ENCODE measurements around the gene KDM1B.

Gene KDM1B, protein sequence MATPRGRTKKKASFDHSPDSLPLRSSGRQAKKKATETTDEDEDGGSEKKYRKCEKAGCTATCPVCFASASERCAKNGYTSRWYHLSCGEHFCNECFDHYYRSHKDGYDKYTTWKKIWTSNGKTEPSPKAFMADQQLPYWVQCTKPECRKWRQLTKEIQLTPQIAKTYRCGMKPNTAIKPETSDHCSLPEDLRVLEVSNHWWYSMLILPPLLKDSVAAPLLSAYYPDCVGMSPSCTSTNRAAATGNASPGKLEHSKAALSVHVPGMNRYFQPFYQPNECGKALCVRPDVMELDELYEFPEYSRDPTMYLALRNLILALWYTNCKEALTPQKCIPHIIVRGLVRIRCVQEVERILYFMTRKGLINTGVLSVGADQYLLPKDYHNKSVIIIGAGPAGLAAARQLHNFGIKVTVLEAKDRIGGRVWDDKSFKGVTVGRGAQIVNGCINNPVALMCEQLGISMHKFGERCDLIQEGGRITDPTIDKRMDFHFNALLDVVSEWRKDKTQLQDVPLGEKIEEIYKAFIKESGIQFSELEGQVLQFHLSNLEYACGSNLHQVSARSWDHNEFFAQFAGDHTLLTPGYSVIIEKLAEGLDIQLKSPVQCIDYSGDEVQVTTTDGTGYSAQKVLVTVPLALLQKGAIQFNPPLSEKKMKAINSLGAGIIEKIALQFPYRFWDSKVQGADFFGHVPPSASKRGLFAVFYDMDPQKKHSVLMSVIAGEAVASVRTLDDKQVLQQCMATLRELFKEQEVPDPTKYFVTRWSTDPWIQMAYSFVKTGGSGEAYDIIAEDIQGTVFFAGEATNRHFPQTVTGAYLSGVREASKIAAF

DNA sequence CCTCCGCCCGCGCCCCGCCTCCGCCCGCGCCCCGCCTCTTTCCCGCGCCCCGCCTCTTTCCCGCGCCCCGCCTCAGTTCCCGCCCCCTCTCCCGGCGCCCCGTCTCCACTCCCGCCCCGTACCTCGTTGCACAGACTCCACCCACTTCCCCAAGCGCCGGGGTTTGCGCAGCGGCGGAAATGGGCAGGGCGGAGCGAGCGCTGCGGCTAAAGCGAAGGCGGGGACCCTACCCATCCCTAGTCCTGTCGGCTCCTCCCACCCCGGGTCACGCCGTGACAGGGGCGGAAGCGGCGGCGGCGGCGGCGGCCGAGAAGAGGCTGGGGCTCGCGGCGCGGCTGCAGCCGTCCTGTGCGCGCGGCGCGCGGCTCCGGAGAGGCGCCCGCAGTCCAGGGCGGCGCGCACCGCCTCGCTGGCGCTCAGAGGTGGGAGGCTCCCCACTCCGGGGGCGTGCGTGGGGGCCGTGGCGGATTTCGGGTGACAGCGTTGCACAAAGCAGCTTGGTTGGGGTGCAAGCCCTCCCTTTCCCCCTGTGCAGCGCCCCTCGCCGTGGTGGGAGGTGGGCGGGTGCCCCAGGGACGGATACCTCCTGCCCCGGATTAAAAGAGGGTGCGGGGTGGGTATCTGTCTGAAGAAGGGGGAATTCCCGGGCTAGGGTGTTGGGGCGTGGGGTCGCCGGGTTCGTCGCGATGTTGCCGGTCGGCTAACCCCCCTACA, at the start of gene KDM1B:
TSS of gene KDM1B (plus strand) at position 273 of the 714 bp plus-strand sequence. CDS start 4,474 bp downstream, outside the sequence.
- peaks cover 8% of the 10 kb centered on the region for H3K36me3 ChIP-seq (ENCODE audit: insufficient read depth, low read depth, low read length)
- H3K9me3 ChIP-seq (ENCODE audit: insufficient read depth, low read depth, low read length), result no peaks in the 10 kb centered on the region
- H3K27ac ChIP-seq (ENCODE audit: low read length), result peak within 1 kb of the TSS; percentile 22
- H3K4me3 ChIP-seq (ENCODE audit: low read length), result peak within 1 kb of the TSS; percentile 98
- H3K9ac ChIP-seq (ENCODE audit: low read depth, low read length), result peak within 1 kb of the TSS; percentile 90; the same call in 1 of the 2 replicates
- no peaks in the 10 kb centered on the region for H3K27me3 ChIP-seq (ENCODE audit: insufficient read depth, low read length)
- peaks cover 2% of the 10 kb centered on the region; the same call in 1 of the 2 replicates for H3K4me1 ChIP-seq (ENCODE audit: insufficient read depth, low read length)

DNA sequence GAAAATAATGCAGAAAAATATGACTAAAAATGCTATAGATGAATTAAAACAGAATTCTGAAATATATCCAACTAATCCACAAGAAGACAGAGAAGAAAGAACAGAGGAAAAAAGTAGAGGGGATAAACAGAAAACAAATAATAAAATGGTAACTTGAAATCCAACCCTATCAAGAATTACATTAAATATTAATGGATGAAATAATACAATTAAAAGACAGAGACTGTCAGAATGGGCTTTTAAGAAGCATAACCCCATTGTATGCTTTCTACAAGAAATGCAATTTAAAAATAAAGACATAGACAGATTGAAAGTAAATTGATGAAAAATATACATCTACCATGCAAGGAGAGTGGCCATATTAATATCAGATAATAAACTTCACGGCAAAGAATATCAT, 48.2 kb upstream of the KDM1B start:
- Histone ChIP-seq H3K27ac (ENCODE audit: low read length) (no peak overlapping the region), H3K9me3 (ENCODE audit: insufficient read depth, low read depth, low read length) (peaks cover 6% of the 10 kb centered on the region; the same call in 1 of the 2 replicates), H3K9ac (ENCODE audit: low read depth, low read length) (no peak overlapping the region), H3K4me1 (ENCODE audit: insufficient read depth, low read length) (no peaks in the 10 kb centered on the region), H3K27me3 (ENCODE audit: insufficient read depth, low read length) (no peaks in the 10 kb centered on the region), H3K36me3 (ENCODE audit: insufficient read depth, low read depth, low read length) (no peaks in the 10 kb centered on the region), H3K4me3 (ENCODE audit: low read length) (no peak overlapping the region)

DNA sequence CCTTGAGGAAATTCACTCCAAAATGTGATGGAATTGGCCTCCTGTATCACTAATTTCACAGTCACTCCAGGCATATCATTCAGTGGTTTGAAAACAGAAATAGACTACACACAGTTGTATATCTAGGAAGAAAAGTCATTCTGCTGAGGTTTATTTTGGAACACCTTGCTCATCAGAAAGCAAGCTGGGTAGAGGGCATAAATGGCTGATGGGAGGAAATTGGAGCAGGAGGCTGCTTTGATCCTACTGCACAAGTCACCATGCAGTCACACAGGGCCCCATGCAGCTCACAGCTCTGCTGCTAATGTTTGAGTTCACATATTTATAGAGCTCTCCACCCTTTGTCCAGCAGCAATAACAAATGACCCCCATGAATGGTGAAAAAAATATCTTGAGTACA, 45.1 kb upstream of the KDM1B start:
- Histone ChIP-seq H3K36me3 (ENCODE audit: insufficient read depth, low read depth, low read length) (no peaks in the 10 kb centered on the region), H3K4me3 (ENCODE audit: low read length) (no peak overlapping the region), H3K27ac (ENCODE audit: low read length) (no peak overlapping the region), H3K9ac (ENCODE audit: low read depth, low read length) (no peak overlapping the region), H3K27me3 (ENCODE audit: insufficient read depth, low read length) (no peaks in the 10 kb centered on the region), H3K9me3 (ENCODE audit: insufficient read depth, low read depth, low read length) (peaks cover 6% of the 10 kb centered on the region; the same call in 1 of the 2 replicates), H3K4me1 (ENCODE audit: insufficient read depth, low read length) (no peaks in the 10 kb centered on the region)

GRCh38 chr6:18115356-18115755, 39.9 kb upstream of the KDM1B start:
- Histone ChIP-seq H3K36me3 (ENCODE audit: insufficient read depth, low read depth, low read length) (no peaks in the 10 kb centered on the region), H3K4me1 (ENCODE audit: insufficient read depth, low read length) (no peaks in the 10 kb centered on the region), H3K9ac (ENCODE audit: low read depth, low read length) (no peak overlapping the region), H3K27me3 (ENCODE audit: insufficient read depth, low read length) (no peaks in the 10 kb centered on the region), H3K4me3 (ENCODE audit: low read length) (no peak overlapping the region), H3K9me3 (ENCODE audit: insufficient read depth, low read depth, low read length) (no peaks in the 10 kb centered on the region), H3K27ac (ENCODE audit: low read length) (no peak overlapping the region)

- no peak overlapping the region for H3K9ac ChIP-seq (ENCODE audit: low read depth, low read length)
- peaks cover 14% of the 10 kb centered on the region for H3K27me3 ChIP-seq (ENCODE audit: insufficient read depth, low read length)
- H3K4me1 ChIP-seq (ENCODE audit: insufficient read depth, low read length), result no peaks in the 10 kb centered on the region
- H3K27ac ChIP-seq (ENCODE audit: low read length), result no peak overlapping the region
- no peaks in the 10 kb centered on the region for H3K36me3 ChIP-seq (ENCODE audit: insufficient read depth, low read depth, low read length)
- no peak overlapping the region for H3K4me3 ChIP-seq (ENCODE audit: low read length)
- no peaks in the 10 kb centered on the region for H3K9me3 ChIP-seq (ENCODE audit: insufficient read depth, low read depth, low read length)
These were observed 38.1 kb upstream of the KDM1B start for GRCh38 chr6:18117136-18117535.

DNA sequence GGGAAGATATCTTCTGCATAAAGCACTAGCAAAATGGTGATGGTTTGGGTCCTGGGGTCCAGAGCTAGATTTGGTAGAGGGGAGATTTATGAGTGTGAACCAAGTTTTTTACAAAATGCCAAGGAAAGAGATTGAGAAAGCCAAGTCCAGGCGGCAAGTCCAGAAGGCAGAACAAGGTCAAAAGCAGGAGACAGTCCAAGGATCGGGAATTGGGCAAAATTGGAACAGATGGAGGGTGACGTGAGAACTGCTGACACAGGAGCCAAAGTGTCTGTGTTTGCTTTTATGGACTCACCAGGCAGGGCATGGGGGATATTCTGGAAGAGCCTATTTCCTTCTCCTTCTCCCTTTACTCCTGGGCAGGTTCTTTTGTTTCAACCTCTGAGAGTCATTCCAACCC, 36.9 kb upstream of the KDM1B start:
- no peak overlapping the region for H3K27ac ChIP-seq (ENCODE audit: low read length)
- no peaks in the 10 kb centered on the region for H3K4me1 ChIP-seq (ENCODE audit: insufficient read depth, low read length)
- peaks cover 16% of the 10 kb centered on the region for H3K27me3 ChIP-seq (ENCODE audit: insufficient read depth, low read length)
- H3K9me3 ChIP-seq (ENCODE audit: insufficient read depth, low read depth, low read length), result no peaks in the 10 kb centered on the region
- no peaks in the 10 kb centered on the region for H3K36me3 ChIP-seq (ENCODE audit: insufficient read depth, low read depth, low read length)
- no peak overlapping the region for H3K9ac ChIP-seq (ENCODE audit: low read depth, low read length)
- no peak overlapping the region for H3K4me3 ChIP-seq (ENCODE audit: low read length)

DNA sequence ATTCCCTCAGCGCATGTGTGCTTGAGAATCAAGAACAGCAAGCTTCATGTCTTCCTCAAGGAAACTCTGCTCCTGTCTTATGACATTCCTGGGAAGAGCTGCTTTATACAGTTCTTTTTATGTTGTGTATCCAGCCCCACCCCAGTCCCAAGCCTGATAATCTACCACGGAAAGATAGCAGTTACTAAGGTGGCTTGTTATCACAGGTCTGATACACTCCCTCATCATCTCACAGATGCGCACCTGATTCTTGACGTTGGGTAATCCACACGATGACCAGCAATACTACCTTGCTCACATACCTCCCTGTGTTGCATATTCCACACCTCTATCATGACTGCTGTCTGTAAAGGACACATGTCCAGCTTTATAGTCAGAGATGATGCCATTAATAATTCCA, 36.0 kb upstream of the KDM1B start:
- peaks cover 16% of the 10 kb centered on the region for H3K27me3 ChIP-seq (ENCODE audit: insufficient read depth, low read length)
- no peaks in the 10 kb centered on the region for H3K9me3 ChIP-seq (ENCODE audit: insufficient read depth, low read depth, low read length)
- no peak overlapping the region for H3K27ac ChIP-seq (ENCODE audit: low read length)
- H3K36me3 ChIP-seq (ENCODE audit: insufficient read depth, low read depth, low read length), result no peaks in the 10 kb centered on the region
- H3K9ac ChIP-seq (ENCODE audit: low read depth, low read length), result no peak overlapping the region
- no peaks in the 10 kb centered on the region for H3K4me1 ChIP-seq (ENCODE audit: insufficient read depth, low read length)
- H3K4me3 ChIP-seq (ENCODE audit: low read length), result no peak overlapping the region

DNA sequence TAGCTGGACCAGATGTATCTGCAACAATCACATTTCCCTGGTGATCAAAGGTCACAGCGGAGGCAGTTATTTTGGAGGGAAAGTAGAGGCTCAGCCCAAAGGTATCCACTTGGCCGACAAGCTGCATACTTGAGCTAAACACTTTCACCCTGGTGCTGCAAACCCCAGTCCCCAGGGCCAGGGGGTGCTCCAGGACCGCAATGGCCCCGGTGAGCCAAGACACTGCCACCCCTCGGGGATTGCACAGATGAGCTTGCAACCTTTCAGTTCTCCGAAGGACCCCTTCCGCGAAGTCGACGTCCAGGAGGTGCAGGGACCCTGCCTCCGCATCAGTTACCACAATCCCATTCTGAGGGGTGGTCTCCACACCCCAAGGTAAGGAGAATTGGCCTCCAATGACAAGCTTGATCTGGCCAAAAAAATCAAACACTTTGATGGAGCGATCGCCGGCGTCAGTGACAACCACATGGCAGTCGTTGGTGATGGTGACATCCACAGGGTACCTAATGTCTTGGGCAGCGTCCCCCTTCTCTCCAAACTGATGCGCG, 33.6 kb upstream of the KDM1B start:
- Histone ChIP-seq H3K4me3 (ENCODE audit: low read length) (no peak overlapping the region), H3K9me3 (ENCODE audit: insufficient read depth, low read depth, low read length) (no peaks in the 10 kb centered on the region), H3K27ac (ENCODE audit: low read length) (no peak overlapping the region), H3K36me3 (ENCODE audit: insufficient read depth, low read depth, low read length) (no peaks in the 10 kb centered on the region), H3K27me3 (ENCODE audit: insufficient read depth, low read length) (peaks cover 16% of the 10 kb centered on the region), H3K9ac (ENCODE audit: low read depth, low read length) (no peak overlapping the region), H3K4me1 (ENCODE audit: insufficient read depth, low read length) (no peaks in the 10 kb centered on the region)

DNA sequence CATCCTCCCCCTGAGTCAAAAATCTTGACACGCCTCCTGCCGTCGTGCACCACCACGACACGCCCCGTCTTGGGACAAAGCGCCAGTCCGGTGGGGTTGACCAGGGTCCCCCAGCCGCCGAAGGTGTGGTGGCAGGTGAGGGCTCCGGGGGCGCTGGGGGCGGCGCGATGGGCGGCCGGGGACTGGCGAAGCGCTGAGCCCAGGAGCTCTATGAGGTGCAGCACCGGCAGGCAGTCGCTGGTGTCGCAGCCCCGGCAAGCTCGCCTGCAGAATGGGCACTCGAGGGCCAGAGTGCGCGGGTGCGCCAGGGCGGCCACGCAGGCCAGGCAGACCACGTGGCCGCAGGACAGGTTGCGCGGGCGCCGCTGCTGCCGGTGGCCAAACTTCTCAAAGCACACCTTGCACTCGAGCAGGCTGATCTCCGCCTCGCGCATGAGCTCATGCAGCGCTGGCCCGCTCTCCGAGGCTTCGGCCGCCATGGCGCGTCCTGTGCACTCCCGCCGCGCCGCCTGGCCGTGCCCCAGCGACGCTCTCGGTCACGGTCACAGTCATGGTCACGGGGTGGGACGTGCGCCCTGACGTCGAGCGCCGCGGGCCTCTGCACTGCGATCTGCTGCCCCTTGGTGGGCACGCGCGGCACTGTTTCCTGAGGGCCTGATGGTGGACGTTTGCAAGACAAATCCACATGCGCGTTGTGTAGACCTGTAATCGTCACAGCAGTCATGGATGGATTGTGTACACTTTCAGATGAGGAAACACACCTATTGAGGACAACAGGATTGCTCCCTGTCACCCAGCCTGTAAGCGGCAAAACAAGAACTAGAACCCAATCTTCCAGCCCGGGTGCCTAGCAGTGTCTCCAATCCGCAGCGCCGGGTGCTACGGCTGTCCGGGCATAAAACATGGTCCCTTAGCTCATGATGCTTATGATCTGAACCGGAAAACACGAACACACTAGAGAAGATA, 32.8 kb upstream of the KDM1B start, which contains the start of gene NHLRC1:
TSS of gene NHLRC1 (minus strand) at position 550 of the 966 bp plus-strand sequence. CDS start at position 479, 71 bp downstream.
- no peak within 1 kb of the TSS for H3K9ac ChIP-seq (ENCODE audit: low read depth, low read length)

GRCh38 chr6:18126121-18126520, 29.1 kb upstream of the KDM1B start:
- Histone ChIP-seq H3K9me3 (ENCODE audit: insufficient read depth, low read depth, low read length) (no peaks in the 10 kb centered on the region), H3K27ac (ENCODE audit: low read length) (no peak overlapping the region), H3K4me3 (ENCODE audit: low read length) (no peak overlapping the region), H3K4me1 (ENCODE audit: insufficient read depth, low read length) (no peaks in the 10 kb centered on the region), H3K27me3 (ENCODE audit: insufficient read depth, low read length) (peaks cover 13% of the 10 kb centered on the region), H3K9ac (ENCODE audit: low read depth, low read length) (no peak overlapping the region), H3K36me3 (ENCODE audit: insufficient read depth, low read depth, low read length) (peaks cover 9% of the 10 kb centered on the region)

More for the DNA sequence above, 32.8 kb upstream of the KDM1B start, which contains the start of gene NHLRC1:
- H3K9me3 ChIP-seq (ENCODE audit: insufficient read depth, low read depth, low read length), result no peaks in the 10 kb centered on the region
- peak within 1 kb of the TSS; percentile 29; the same call in 1 of the 2 replicates for H3K4me3 ChIP-seq (ENCODE audit: low read length)
- H3K4me1 ChIP-seq (ENCODE audit: insufficient read depth, low read length), result no peaks in the 10 kb centered on the region
- H3K36me3 ChIP-seq (ENCODE audit: insufficient read depth, low read depth, low read length), result no peaks in the 10 kb centered on the region
- peaks cover 16% of the 10 kb centered on the region for H3K27me3 ChIP-seq (ENCODE audit: insufficient read depth, low read length)
- H3K27ac ChIP-seq (ENCODE audit: low read length), result no peak within 1 kb of the TSS
